HG02852 (cell line): ENCODE measurements around the gene OXNAD1.

Experiments
- ATAC-seq: cut with Tn5 transposase; IDR thresholded peaks from one replicate; pipeline ENCODE4 v1.9.1; 2021; ENCODE audit warnings: mild to moderate bottlenecking, moderate library complexity; ENCODE audit not compliant: unreplicated experiment

OXNAD1 gene

DNA sequence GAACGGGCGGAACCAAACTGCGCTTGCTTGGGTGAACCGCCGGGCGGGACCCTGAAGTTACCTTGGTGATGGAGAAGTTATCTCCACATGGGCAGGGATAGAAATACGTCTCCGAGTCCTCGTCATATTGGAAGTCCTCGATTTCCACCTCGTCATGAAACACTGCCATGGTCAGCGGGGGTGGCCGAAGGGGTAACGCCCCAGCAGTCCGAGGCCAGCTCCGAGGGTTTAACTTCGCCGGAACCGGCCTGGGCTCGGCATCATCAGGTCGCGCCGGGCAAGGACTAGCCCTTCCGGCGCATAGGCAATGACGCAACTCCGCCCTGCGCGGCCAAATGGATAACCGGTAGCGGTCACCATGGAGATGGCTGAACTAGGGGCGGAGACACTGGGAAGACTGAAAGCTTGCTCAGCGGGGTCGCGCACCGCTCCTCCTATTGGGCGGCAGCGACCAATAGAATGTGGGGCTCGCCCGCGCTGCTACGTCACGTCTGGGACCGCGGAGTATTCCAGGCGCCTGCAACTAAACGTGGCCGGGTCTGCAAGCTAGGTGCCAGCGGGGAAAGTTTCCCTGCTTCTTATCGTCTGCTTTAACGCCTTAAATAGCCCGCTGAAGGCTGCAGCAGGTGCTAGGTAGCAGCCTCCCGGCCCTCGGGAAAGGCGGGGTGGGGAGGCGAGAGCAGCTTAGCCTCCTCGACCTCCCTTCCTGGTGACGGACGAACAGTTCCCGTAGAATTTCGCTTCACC lies at the start of gene OXNAD1, which contains the start of gene DPH3:
Gene OXNAD1, plus strand, starts transcription at position 505 of the 747 bp plus-strand sequence. CDS start 5,741 bp downstream, outside the sequence.
Gene DPH3, minus strand, starts transcription at position 236 of the 747 bp plus-strand sequence. Its CDS starts 67 bp downstream, at position 169.
- peak; percentile 99 for ATAC-seq

- no peak for ATAC-seq
Measured at GRCh38 chr3:16216373-16216935, 48.6 kb upstream of the OXNAD1 start.

DNA sequence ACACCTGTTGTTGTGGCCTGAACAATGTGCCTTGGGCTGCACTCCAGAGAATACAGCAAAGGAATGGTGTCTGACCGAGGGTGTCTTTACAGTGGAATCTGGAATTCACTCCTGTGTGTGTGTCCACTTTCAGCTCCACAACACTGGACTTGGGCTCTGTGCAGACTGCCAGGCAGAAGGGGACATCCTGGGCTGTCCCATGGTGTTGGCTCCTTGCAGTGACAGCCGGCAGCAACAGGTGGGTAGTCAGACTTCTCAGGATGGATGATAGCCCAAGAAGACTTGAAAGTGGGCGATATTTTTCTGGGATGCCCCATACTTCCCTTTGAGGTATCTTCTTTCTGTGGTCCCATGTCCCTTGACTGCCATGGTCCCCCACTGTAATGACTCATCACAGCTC lies 45.2 kb upstream of the OXNAD1 start:
- no peak for ATAC-seq

DNA sequence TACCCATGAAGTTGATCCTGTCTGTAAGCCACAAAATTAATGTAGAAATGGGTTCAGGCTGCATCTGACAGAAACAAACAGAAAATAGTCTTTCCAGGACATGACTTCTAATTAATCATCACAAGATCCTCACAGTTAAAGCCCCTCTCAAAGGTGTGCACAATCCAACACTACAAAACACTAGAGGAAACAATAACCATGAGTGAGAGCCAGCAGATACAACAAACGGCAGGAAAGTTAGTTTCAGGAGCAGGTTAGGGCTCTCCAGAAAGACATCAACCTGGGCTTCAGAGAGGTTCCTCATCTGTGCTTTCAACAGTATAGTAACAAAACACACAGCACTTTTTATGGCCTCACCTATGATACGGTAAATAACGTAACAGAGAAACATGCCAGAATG lies 43.0 kb upstream of the OXNAD1 start:
- ATAC-seq, result no peak

DNA sequence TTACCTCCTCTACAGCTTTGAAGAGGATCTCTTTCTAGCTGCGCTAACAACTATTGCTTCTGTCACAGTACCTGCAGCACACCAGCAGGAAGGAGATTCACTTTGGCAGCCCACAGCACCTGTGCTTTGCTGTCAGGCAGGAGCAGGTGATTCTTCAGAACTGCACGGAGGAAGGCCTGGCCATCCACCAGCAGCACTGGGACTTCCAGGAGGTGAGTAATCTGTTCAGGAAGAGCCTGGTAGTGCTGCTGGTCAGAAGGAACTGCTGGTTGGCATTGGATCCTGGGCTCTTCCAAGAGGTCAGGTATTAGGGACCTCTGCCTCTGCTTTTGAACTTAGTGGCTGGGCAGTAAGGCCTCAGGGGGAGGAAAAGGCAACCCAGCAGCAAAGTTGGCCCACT lies 42.5 kb upstream of the OXNAD1 start:
- no peak for ATAC-seq

- ATAC-seq, result no peak
Measured at GRCh38 chr3:16224325-16224724, 40.7 kb upstream of the OXNAD1 start.

DNA sequence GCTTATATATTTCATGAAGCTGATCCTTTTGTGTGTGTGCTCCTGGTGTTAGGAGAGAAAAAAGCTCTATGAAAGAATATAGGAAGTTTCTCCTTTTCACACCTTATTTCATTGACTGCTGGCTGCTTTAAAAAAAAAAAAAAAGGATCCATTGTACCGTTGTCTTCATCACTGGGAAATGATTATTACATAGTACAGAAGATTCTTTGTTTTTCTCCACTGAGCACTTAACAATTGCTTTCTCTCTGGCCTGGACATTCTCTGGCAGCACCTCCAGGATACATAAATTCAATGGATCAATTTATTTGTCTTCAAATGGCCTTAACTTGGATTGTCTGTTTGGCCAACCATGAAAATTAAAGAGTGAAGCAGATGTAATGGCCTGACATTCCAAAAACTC lies 37.4 kb upstream of the OXNAD1 start:
- no peak for ATAC-seq

GRCh38 chr3:16229681-16230080 lies 35.3 kb upstream of the OXNAD1 start:
- ATAC-seq, result no peak

DNA sequence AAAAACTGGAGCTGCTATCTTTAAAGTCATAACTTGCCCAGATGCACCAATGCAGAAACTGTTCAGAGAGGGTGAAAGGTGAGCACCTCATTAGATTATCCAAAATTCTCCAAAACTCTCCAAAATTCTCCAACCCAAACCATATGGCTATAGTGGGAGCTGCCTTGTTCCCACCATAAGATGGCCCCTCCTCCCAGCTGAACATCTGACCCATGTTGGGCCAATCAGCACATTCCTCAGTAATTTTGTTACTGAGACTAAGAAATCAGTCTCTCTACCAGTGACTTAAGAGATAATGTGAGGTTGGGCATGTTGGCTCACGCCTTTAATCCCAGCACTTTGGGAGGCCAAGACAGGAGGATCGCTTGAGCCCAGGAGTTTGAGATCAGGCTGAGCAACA lies 33.0 kb upstream of the OXNAD1 start:
- ATAC-seq, result no peak

DNA sequence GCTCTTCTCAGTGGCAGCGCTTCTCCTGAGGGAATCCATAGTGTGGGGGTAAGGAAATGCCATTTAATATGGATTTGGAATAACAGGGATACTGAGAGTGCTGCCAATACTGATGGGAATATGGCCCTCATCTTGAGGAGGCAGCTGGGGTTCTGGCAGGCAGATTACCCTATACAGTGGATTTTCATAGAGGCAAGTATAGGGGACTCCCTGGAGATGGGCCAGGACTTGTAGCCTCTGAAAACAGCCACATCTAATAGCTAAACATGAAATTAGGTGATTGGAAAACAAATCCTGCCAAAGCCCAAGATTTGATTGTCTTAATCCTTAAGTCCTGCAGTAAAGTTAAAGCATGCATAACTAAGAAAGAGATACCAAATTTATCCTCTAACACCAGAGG lies 31.2 kb upstream of the OXNAD1 start:
- no peak for ATAC-seq

GRCh38 chr3:16234281-16234680 lies 30.7 kb upstream of the OXNAD1 start:
- no peak for ATAC-seq

DNA sequence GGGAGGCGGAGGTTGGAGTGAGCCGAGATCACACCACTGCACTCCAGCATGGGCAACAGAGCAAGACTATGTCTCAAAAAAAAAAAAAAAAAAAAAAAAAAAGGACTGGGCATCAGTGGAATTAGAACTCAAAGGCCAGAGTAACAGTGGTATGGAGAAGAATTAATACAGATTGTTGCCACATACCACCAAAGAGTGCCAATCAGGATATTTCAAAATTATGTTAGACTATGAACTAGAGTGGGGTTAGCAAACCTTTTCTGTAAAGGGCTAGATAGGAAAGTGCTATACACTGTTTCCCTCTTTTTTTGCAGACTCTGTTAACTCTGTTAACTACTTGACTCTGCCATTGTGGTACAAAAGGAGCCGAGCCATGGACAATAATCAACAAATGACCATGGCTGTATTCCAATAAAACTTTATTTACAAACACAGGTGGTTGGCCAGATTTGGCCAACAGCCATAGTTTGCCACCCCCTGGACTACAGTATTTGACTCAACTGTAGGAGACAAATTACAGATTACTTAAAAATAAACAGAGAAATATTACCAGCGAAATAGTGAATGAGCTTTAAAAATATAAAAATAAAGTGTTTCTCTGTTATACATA lies 28.9 kb upstream of the OXNAD1 start:
- no peak for ATAC-seq

GRCh38 chr3:16236856-16237393 lies 28.1 kb upstream of the OXNAD1 start:
- ATAC-seq, result no peak

DNA sequence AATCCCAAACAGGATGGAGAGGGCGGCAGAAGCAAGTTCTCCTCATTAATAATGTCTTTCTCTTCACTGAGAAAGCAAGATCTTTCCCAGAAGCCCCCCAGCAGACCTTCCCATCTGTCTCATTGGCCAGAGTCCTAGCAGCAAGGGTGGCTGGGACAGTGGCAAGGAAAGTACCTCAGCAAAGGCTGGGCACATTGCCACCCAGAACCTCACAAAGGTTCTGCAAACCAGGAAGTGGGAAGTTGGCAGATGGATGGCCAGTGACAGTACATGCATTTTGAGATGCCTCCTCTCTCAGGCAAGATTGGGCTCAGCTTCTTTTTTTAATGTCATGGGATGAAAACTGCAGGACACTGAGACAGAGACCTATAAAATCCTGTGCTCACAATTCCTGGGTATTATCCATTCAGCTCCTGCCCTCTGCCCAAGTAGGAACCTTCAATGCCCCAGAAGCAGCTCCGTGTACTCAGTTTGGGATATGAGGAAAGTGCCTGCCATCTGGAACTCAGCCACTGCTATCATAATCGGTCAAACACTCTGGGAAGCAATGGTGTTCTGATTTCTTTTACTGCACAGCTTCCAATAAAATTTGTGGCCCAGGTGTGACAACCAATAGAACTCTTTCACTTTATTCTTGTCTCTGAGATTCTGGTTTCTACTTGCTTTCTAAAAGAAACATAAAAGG lies 25.8 kb upstream of the OXNAD1 start:
- ATAC-seq, result no peak

- no peak for ATAC-seq
Measured at GRCh38 chr3:16239780-16240179, 25.2 kb upstream of the OXNAD1 start.

DNA sequence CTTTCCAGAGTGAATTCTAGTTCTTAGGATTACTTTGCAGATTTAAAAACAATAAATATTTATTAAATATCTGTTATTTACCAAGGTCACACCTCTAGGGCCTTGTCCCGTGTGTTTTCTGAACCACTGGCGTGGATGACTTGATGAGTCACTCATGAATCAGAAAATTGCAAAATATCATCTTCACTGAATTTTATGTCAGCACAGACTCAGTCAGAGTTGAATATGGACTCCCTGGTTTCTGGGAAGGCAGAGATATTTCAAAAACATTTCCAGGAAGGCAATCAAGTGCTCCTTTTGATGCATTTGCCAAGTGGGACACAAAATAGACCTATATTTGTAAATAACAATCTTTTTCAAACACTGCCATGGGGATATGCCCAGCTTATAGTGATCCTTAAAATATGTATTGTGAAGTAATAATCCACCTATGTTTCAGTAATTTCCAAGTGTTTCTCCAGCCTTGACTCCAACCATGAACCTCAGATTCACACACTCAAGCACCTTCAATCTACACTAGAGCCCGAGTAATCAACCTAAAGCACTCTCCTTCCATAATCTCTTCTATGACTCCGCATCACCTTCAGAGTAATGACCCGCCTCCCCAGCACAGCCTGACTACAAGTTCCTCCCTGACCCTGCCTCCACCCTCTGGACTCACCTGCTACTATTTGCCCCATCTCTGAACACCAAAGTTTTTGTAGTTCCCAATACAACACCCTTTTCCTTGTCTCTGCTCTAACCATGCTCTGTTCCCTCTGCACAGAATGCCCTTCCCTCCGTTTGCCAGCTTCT lies 24.6 kb upstream of the OXNAD1 start:
- no peak for ATAC-seq

- no peak for ATAC-seq
Measured at GRCh38 chr3:16241225-16241624, 23.8 kb upstream of the OXNAD1 start.

DNA sequence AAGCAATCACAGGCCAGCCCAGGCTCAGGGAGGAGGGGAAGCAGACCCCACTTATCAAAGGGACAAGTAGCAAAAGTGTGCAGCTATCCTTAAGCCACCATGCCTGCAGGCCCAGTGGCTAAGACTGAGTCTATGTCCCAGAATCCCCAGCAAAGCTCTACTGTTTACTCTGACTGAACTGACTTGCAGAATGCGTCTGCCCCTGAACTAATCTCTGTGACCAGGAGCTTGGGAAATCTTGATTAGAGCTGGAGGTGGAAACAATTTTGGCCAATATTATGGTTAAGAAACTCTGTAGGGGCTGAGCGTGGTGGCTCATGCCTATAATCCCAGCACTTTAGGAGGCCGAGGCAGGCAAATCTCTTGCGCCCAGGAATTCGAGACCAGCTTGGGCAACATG lies 22.8 kb upstream of the OXNAD1 start:
- no peak for ATAC-seq

DNA sequence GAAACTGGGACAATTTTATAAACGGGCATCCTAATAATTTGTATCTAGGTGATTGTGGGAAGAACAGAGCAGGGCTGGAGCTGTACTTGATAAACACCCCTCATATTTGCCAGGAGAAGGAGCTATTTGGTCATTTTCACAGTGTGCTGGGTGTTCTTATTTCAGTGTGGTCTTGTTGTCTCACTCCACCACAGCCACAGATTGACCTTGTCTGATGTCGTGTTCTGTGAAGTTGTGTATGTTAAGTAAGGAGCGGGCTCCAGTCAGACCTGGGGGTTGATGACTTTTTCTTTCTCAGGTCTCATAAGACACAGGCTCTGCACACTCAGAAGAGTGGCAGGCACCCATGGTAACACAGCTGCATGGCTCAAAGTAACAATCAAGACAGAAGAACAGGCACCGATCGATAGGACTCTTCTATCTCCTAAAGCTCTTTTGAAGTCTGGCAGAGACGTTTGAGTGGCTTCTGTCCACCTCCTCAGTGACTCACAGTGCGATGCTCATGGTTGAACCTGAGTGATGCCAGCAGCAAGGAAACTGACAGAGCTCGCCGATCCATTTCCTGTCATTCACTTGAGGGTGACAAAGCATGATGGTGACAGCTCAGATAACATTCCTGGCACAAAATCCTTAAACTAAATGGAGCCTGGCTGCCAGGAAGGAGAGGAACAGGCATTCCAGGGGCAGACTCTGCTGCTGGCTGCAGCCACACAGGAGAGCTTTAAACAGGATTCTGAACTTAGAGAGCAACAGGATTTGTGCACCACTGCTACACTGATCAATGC lies 21.1 kb upstream of the OXNAD1 start:
- ATAC-seq, result no peak

- no peak for ATAC-seq
Measured at GRCh38 chr3:16245609-16246008, 19.4 kb upstream of the OXNAD1 start.
